Kidney epithelial cell (primary cell): ENCODE measurements around the gene VSX1. TPM values are rescaled to one million over a fixed set of nuclear protein-coding genes. Genes with fewer than 3 reads are reported as not detected.

ENCODE experiments used
- DNase-seq: peaks from one replicate; pipeline ENCODE4 v3.0.0-alpha.2; 2010; ENCODE audit warnings: low read depth
- H3K27me3 ChIP-seq: 2 replicates; pipeline ENCODE4 v1.6.0; 2011; ENCODE audit warnings: low read length; ENCODE audit not compliant: control insufficient read depth, insufficient read depth
- H3K36me3 ChIP-seq: 2 replicates; pipeline ENCODE4 v1.5.1; 2011; ENCODE audit warnings: low read length; ENCODE audit not compliant: control insufficient read depth, insufficient read depth
- H3K4me3 ChIP-seq: 2 replicates; pipeline ENCODE4 v1.5.1; 2011; ENCODE audit warnings: low read depth, mild to moderate bottlenecking, control low read depth, low read length
- CTCF ChIP-seq: IDR thresholded peaks from 2 replicates; pipeline ENCODE4 v1.5.1; 2011; ENCODE audit warnings: mild to moderate bottlenecking, moderate library complexity, low read length, control low read depth, inconsistent platforms; ENCODE audit not compliant: insufficient read depth, poor library complexity, severe bottlenecking
- total RNA-seq: library from RNA; depleted of rRNA; stranded (reverse); fragments of >200 nt; gene quantifications from 2 replicates; pipeline ENCODE4 v1.2.3, GENCODE V29; 2015

Gene VSX1
- total RNA-seq, 1 donor from 2014 or later = not detected

GRCh38 chr20:25039697-25040437, 42.1 kb downstream of the VSX1 start:
- no peak for DNase-seq
- Histone ChIP-seq H3K4me3 (no peak overlapping the region), H3K27me3 (no peaks in the 10 kb centered on the region), H3K36me3 (no peaks in the 10 kb centered on the region)
- TF ChIP-seq CTCF = no peak

GRCh38 chr20:25038591-25039015, 43.3 kb downstream of the VSX1 start:
- DNase-seq = no peak
- H3K27me3 ChIP-seq = no peaks in the 10 kb centered on the region
- no peaks in the 10 kb centered on the region for H3K36me3 ChIP-seq
- H3K4me3 ChIP-seq = no peak overlapping the region
- no peak for TF ChIP-seq CTCF

- Histone ChIP-seq H3K4me3 (no peak overlapping the region), H3K36me3 (no peaks in the 10 kb centered on the region), H3K27me3 (no peaks in the 10 kb centered on the region)
- TF ChIP-seq CTCF = no peak
- no peak for DNase-seq
These were observed 43.9 kb downstream of the VSX1 start for GRCh38 chr20:25038103-25038410.

GRCh38 chr20:25037288-25038102, 44.4 kb downstream of the VSX1 start:
- Histone ChIP-seq H3K4me3 (no peak overlapping the region), H3K36me3 (no peaks in the 10 kb centered on the region), H3K27me3 (no peaks in the 10 kb centered on the region)
- no peak for TF ChIP-seq CTCF
- DNase-seq = no peak

- no peak for TF ChIP-seq CTCF
- Histone ChIP-seq H3K4me3 (no peak overlapping the region), H3K27me3 (no peaks in the 10 kb centered on the region), H3K36me3 (no peaks in the 10 kb centered on the region)
- DNase-seq = no peak
These were observed 45.5 kb downstream of the VSX1 start for GRCh38 chr20:25036331-25036936.
